Calu3 (cell line): ENCODE data around the gene ZNF682. TPM values are rescaled to one million over a fixed set of nuclear protein-coding genes. Genes with fewer than 3 reads are reported as not detected.
A peak's percentile ranks its signal among the peaks of the same experiment; 100 is the strongest.

Experiments used
- BruUV-seq: library from RNA; stranded (reverse); fragments of 400-500 nt; replicated peaks from 2 replicates; lab custom pipeline; 2021; lab: Mats Ljungman, UMichigan
- CTCF ChIA-PET: fragments of 300-600 bp; sonication (Branson Sonifier 250); formaldehyde crosslinking; loops from one replicate; lab custom pipeline; 2022; ENCODE audit warnings: antibody characterized with exemption; lab: Charles Lee
- DNase-seq: peaks from one replicate; pipeline ENCODE4 v3.0.0; 2022
- H3K27ac Mint-ChIP-seq: one replicate; pipeline ENCODE4 v1.8.0; 2022; ENCODE audit warnings: mixed read lengths; ENCODE audit not compliant: unreplicated experiment
- H3K27me3 Mint-ChIP-seq: one replicate; pipeline ENCODE4 v1.8.0; 2022; ENCODE audit warnings: mixed read lengths; ENCODE audit not compliant: unreplicated experiment
- H3K36me3 Mint-ChIP-seq: one replicate; pipeline ENCODE4 v1.8.0; 2022; ENCODE audit warnings: mild to moderate bottlenecking, moderate library complexity, mixed read lengths; ENCODE audit not compliant: insufficient read depth, unreplicated experiment
- H3K4me1 Mint-ChIP-seq: one replicate; pipeline ENCODE4 v1.8.0; 2022; ENCODE audit warnings: mild to moderate bottlenecking, low read depth, mixed read lengths; ENCODE audit not compliant: unreplicated experiment
- H3K4me3 Mint-ChIP-seq: one replicate; pipeline ENCODE4 v1.8.0; 2022; ENCODE audit warnings: mild to moderate bottlenecking, low read depth, moderate library complexity, mixed read lengths; ENCODE audit not compliant: unreplicated experiment
- H3K9me3 Mint-ChIP-seq: one replicate; pipeline ENCODE4 v1.8.0; 2022; ENCODE audit warnings: low read depth, mixed read lengths; ENCODE audit not compliant: unreplicated experiment
- CTCF ChIP-seq: fragments of 200-600 bp; IDR thresholded peaks from one replicate; pipeline ENCODE4 v1.8.0; 2022; ENCODE audit warnings: antibody characterized with exemption; ENCODE audit not compliant: unreplicated experiment
- intact Hi-C: fragments of 100-400 bp; cut with micrococcal nuclease; formaldehyde crosslinking; loops from one replicate; pipeline ENCODE4 v1.10.0; 2022; ENCODE audit not compliant: unreplicated experiment
- total RNA-seq: library from RNA; stranded (reverse); gene quantifications from 2 replicates; pipeline ENCODE4 v1.2.3, GENCODE V29; 2022

Gene ZNF682
- total RNA-seq, 1 experiment from 2014 or later, result 3.5 TPM

GRCh38 chr19:20044663-20045062 is 5.4 kb upstream of the ZNF682 start:
- no TSS peak for BruUV-seq
- Mint-ChIP-seq H3K27me3 (no peaks in the 10 kb centered on the region), H3K36me3 (no peaks in the 10 kb centered on the region), H3K4me3 (no peak overlapping the region), H3K9me3 (no peaks in the 10 kb centered on the region), H3K27ac (no peak overlapping the region), H3K4me1 (no peaks in the 10 kb centered on the region)
- no peak for TF ChIP-seq CTCF
- CTCF ChIA-PET, result no interaction called here
- intact Hi-C loops, result no loop called here
- no peak for DNase-seq

- intact Hi-C loops, result no loop called here
- no peak for TF ChIP-seq CTCF
Observed at GRCh38 chr19:20038358-20039202, 725 bp downstream of the ZNF682 start.

GRCh38 chr19:20035935-20036334 is 3.4 kb downstream of the ZNF682 start:
- no peak for DNase-seq
- no peaks in the 10 kb centered on the region for H3K36me3 Mint-ChIP-seq
- intact Hi-C loops, result no loop called here
- H3K9me3 Mint-ChIP-seq, result peaks cover 2% of the 10 kb centered on the region
- CTCF ChIA-PET, result no interaction called here
- BruUV-seq, result no TSS peak
- no peak for TF ChIP-seq CTCF
- no peak overlapping the region for H3K4me3 Mint-ChIP-seq
- no peaks in the 10 kb centered on the region for H3K4me1 Mint-ChIP-seq
- no peaks in the 10 kb centered on the region for H3K27me3 Mint-ChIP-seq
- H3K27ac Mint-ChIP-seq, result no peak overlapping the region

More at GRCh38 chr19:20038358-20039202, 725 bp downstream of the ZNF682 start:
- Mint-ChIP-seq H3K36me3 (no peaks in the 10 kb centered on the region), H3K9me3 (peaks cover 2% of the 10 kb centered on the region), H3K27ac (no peak overlapping the region), H3K4me3 (peak overlapping the region; percentile 47), H3K27me3 (no peaks in the 10 kb centered on the region), H3K4me1 (no peaks in the 10 kb centered on the region)
- BruUV-seq, result no TSS peak
- DNase-seq, result no peak
- CTCF ChIA-PET, result no interaction called here

- no peak for DNase-seq
- H3K27me3 Mint-ChIP-seq, result no peaks in the 10 kb centered on the region
- no peaks in the 10 kb centered on the region for H3K9me3 Mint-ChIP-seq
- CTCF ChIA-PET, result no interaction called here
- H3K27ac Mint-ChIP-seq, result no peak overlapping the region
- H3K4me1 Mint-ChIP-seq, result no peaks in the 10 kb centered on the region
- H3K4me3 Mint-ChIP-seq, result no peak overlapping the region
- TF ChIP-seq CTCF, result no peak
- intact Hi-C loops, result no loop called here
- no TSS peak for BruUV-seq
- no peaks in the 10 kb centered on the region for H3K36me3 Mint-ChIP-seq
Observed at GRCh38 chr19:20028611-20029010, 10.7 kb downstream of the ZNF682 start.
